Activated CD8-positive, alpha-beta memory T cell treated with anti-CD3 and anti-CD28 coated beads for 1 hour (primary cell): ENCODE data around the gene SLC13A5.

ENCODE experiments used
- DNase-seq, 2 donors: peaks; one replicate each; pipeline ENCODE4 v3.0.0-alpha.2; 2020; ENCODE audit warnings: low read depth in 1 of 2; ENCODE audit errors: extremely low read depth in 1 of 2

Gene SLC13A5

DNA sequence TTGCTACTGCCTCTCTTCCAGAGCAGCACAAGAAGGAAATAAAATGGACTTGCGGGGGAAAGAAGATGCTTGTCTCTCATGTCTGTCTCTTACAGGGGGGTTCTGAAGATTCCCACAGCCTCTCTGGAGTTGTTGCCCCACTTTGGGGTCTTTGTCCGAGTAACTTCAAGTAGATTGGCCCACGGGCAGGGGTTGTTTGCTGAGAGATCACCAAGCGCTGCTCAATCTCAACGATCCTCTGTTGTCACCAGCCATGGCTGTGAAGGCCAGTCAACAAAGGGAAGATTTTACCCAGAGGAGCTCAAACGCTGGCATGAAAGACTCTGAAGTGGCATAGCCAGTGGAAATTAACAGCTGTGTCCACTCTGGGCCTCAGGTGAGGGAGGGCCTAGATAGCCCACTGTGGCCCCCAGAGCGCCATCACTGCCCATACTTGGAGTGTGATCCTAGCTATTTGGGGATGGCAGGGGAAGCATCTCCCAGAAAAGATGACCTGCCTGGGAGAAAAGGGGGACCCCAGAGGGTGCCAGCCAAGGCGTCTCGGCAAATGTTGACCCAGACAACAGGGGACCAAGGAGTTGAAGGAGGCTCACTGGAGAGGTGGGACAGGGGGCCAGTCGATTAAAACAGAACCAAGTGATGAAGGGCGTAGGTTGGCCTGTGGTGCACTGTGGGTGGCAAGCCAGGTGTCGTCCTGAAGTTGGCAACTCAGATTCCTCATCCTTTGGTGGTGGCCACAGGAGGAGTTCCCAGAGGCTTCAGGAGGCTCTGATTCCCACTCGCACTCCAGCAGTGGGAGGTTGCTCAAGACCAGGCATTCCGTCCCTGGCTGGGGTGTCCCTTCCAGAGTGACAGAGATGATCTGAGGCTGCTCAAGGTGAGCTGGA is 28.0 kb downstream of the SLC13A5 start:
- no peak for DNase-seq

DNA sequence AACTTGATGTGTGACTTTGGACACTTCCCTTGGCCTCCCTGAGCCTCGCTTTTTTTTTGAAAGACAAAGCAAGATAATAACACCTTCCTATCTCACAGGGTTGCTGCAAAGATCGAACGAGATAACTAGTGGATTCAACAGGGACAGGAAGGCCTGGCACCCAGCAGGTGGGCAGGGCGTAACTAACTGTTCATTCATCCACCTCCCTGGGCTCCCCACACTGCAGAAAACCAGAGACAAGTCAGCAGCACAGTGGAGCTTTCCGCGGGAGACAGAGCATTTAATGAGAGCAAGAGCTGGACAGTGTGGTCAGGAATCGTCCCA is 28.7 kb downstream of the SLC13A5 start:
- DNase-seq = no peak

DNA sequence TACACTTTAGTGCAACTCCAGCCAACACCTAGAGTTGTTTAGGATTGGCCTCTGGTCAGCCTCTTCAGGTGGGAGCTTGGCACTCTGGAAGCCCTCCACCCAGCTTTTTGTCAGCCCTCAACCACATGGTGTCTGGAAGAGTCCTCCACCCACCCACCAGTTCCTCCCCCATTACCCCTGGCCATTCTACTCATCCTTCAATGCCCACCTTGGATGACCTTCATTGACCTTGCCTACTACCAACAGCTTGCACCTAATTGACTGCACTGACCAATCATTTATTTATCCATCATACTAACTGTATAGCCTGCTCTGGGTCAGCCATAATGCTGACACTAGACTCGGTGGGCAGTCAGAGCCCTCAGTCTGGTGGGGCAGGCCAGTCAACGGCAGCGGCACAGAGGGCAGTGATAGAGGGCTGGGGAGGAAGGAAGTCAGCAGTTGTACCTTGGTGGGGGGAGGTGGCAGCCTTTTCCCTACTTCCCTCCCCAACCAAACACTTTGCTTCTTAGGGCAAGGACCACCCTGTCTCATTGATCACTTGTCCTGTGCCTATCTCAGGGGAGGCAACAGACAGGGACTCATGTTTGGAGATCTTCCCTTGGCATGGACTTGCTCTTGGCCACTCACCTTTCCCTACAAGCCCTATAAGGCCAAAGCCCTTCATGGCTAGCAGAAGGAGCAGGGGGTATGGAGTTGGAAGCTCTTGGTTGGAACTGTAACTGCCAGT is 29.3 kb downstream of the SLC13A5 start:
- DNase-seq = no peak

DNA sequence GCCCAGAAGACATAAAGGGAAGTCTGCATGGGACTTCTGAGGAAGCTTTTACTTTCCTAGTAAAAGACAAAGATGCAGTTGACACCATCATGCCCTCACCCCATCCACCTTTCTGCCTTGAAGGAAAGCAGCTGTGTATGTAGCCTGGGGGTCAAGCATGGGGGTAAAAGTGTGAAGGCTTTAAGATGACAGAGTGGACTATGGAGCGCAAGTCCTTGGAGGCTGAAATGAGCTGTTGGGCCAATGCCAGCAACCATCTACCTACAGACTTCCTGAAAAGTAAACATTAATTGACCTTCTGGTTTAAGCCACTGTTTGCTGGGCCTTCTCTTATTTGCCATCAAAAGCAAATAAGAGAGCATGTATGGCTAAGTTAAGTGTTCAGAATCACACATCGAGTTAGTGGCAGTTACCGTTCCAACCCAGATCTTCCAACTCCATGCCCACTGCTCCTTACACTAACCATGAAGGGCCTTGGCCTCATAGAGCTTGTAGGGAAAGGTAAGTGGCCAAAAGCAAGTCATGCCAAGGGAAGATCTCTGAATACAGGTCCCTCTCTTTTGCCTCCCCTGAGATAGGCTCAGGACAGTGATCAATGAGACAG is 30.0 kb downstream of the SLC13A5 start:
- DNase-seq = no peak

DNA sequence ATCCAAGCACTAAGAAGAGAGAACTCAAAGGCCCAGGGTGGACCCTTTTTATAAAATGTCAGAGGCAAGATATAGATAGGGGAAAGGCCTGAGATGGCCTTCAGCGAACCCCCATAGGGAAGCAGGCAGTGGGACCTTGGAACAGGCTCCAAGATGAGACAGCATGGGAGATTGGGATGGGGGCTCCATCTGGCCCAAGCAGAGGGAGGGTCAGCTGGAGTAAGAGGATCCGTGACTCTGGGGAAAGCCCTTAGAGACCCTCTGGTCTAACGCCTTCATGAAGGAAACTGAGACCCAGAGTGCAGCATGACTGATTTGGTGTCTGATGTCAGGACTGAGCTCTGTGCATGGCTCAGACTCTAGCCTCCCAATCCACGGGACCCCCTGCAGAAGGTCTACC is 30.8 kb downstream of the SLC13A5 start:
- no peak for DNase-seq

DNA sequence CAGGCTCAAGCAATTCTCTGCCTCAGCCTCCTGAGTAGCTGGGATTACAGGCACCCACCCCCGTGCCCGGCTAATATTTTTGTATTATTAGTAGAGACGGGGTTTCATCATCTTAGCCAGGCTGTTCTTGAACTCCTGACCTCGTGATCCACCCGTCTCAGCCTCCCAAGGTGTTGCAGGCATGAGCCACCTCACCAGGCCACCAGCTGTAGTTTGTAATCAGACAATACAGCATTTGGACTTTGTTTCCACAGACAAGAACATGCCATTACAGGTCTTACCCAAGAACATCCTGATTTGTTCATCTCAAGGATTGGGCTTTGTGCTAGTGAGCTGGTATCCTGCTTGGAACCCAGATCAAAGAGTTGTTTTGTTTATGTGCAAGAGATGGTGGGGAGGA is 31.5 kb downstream of the SLC13A5 start:
- DNase-seq = no peak

DNA sequence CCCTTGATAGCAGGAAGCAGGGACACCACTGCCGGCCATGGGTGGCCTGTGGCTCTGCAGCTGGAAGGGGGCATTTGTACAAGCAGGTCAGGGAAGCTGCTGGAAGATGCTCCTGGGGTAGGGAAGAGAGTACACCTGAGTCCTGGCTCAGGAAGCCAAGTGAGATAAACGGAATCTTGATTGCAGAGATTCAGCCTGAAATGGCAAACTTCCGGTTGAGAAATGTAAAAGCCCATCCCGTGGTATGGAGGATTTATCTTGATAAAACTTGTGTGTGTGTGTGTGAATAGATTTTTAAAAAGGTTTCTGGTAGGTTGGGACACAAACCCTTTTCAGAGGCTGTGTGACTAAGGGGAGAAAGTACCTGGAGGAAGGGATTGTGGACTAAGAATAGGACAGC is 32.0 kb downstream of the SLC13A5 start:
- DNase-seq = no peak

DNA sequence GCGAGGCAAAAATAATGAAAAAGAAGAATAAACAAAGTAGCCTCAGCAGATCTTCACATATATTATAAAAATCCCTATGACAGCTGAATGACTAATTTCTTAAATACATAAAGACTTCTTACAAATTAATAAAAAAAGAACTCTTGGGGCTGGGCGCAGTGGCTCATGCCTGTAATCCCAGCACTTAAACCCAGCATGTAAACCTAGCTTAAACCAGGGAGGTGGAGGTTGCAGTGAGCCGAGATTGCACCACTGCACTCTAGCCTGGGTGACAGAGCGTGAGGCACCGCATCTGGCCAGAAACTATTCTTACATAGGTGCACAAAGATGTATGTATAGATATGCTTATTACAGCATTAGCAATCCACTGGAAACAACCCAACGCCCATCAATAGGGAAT is 33.9 kb downstream of the SLC13A5 start:
- DNase-seq = no peak

DNA sequence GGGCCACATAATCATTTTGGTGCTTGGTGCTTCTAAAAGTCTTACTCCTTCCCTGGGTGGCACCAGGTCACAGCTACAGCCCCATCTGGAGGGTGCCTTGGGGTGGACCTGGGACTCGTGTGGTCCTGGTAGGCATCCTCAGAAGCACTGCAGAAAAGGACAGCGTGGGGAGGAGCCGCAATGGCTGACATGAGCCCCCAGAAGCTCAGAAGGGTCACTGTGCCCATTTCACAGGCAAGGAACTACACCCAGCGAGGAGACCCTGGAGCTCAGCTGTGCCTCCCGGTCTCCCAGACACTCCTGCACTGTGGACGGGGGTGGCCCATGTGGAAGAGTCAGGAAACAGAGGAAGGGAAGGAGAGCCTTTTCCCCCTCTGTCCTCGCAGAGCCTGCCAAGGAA is 35.2 kb downstream of the SLC13A5 start:
- DNase-seq = no peak

DNA sequence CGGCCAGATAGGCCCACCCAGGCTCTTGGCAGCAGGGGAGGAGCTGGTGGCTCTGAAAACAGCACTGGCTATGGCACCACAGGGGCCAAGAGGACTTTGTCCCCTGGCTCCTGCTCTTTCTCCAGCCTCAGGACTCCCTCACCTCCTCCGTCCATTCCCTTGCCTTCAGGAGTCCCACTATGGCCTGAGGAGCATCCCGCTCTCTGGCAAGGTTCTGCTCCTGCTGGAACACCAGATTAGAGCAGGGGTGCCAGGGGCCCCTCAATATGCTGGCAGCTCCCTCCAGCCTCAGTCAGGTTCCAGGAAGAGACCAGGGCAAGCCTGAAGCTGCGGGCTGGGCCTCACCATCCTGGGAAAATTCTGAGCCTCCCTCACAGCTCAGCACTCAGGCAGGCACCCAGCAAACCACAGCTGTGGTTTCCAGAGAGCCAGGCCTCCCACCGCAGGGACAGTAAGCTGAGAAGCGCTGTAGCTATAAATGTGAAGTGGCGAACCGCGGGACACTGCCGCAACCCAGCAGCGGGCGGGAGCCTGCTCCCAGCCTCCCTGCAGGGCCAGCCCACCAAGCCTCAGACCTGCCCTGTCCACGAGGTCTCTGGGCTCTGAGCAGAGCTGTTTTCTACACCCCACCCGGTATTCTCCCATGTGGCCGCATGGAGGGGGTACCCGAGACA is 35.9 kb downstream of the SLC13A5 start:
- DNase-seq = no peak

DNA sequence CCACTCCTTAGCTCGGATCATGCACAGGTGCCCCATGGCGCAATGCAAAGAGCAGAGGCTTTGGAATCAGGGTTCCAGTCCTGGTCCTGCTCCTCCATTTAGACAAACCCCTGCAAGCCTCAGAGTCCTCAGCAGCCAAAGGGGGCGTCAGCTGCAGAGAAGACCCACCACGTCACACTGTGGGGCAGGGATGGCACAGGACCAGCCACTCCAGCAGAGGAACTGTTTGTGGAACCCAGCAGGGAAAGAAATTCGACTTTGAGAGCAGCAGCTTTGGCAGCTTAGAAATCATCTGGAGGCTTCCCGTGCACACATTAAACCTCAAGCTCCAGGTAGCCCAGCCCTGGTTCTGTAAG is 36.4 kb downstream of the SLC13A5 start:
- no peak for DNase-seq

DNA sequence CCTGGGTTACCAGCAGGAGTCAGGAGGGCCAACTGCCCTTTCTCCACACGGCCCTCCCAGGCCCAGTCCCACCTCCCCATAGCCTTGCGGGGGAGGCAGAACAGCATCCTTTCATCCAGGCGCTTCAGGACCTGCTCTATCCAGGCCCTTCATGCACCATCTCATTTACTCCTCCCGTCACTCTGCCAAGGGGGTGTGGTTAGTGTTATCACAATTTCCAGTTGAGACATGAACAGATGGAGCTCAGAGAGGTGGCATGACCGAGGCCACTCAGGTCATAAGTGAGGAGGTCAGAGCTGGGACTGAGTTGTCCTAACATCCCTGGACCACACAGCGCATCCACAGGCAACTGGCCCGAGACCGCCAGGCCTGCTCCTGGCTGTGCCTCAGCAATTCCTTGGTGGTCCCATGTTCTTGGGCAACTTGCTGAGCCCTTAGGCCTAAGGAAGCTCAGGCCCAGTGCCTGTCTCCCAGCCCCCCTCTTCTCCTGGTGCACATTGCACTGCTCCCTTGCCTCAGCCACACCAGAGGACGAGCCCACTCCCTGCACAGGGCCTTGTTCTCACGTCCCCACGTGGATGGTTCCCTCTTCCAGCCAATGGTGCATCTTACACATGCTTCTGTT is 37.9 kb downstream of the SLC13A5 start:
- DNase-seq = no peak

DNA sequence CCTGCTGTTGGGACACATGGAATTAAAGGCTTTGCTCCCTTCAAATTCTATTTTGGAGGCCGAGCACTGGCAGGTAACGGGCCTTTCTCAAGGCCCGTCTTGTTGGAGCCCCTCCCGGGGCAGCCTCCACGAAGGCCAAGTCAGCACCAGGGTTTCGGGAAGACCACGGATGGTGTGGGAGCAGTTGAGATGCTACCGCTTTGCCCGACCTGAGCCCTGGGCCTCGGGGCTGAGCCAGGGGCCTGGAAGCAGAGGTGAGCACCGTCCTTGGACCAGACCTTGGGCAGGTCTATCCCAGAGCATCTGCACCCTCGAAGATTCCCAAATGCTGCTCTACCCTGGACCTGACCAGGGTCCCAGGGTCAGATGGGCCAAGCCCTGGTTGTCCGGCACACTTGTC is 38.6 kb downstream of the SLC13A5 start:
- no peak for DNase-seq

DNA sequence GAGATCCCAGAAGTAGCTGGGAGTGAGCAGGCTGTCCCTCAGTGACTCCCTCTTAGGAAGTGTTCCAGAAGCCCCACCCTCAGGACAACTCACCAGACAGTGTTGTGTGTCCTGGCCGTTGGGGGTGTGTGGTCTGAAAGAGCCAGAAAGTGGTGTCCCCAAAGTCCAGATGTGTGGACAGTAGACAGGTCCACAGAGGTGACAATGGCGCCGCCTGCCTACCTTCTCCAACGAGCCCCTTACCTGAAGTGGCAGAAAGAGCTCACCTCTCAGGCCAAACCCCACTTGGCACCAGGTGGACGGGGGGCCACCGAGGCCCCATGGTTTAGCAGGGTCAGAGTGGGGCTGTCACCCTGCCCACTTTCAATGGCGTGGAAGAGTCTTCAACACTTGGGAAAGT is 41.7 kb downstream of the SLC13A5 start:
- DNase-seq = no peak

DNA sequence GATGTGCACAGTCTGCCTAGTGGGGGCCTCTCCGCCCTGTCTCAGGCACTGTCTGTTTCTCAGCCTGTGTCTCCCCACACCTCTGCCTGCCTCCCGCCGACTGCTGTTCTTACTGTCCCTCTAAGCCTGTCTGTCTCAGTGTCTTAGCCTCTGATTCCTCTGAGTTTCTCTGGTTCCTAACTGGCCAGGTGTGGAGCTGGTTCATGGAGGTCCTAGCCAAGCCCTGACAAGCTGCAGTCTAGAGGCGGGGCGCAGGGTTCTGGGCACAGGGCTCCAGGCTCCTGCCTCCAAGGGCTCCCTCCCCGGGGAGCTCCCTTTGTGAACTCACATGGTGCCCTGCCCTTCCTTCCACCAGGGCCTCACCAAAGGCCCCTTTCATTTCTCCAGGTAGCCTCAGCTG is 42.2 kb downstream of the SLC13A5 start:
- no peak for DNase-seq

DNA sequence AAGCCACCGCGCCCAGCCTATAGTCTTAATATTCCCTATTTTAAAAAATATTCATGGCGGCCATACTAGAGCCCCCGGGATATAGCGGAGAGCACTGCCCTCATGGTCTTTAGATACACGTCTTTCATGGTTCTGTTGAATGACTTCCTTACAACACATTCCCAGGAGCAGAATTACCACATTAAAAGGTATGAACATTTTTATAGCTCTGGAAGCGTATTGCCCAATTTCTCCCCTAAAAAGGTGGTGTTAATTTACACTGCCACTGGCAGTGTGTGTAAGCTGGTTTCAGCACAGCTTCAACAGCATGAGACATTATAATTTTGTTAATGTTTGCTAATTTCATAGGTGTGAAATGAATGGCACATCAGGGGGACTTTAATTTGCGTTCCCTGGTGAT is 42.6 kb downstream of the SLC13A5 start:
- no peak for DNase-seq

DNA sequence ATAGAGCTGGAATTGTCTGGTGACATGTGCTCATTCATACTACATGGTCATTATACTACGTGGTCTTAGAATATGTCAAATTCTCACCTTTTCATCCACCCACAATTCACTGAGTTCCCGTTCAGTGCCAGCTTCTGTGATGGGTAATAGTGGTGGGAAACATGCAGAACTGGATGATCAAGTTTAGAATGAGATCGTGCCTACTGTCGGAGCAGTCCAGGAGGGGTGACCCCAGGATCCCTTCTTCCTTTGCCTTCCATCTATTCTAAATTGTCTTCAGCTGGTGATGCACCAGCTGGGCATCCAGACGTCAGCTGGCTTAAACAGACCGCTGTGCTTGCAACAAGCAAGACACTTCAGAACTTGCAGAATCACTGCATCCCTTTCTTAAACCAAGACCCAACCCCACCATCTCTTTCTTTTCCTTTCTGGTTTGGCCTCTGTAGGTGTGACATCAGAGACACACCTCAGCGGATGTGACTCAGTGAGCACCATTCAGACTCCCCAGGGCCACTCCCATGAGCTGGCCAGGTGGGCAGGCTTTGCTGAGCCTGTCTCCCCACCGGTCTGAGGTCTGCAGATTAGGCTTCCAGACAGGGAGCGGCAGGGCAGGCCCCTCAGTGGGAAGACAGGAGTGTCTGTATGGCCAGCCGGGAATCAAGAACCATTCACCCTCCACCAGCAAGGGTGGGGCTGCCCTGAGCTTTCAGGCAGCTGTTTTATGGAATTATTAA is 43.5 kb downstream of the SLC13A5 start:
- no peak for DNase-seq

DNA sequence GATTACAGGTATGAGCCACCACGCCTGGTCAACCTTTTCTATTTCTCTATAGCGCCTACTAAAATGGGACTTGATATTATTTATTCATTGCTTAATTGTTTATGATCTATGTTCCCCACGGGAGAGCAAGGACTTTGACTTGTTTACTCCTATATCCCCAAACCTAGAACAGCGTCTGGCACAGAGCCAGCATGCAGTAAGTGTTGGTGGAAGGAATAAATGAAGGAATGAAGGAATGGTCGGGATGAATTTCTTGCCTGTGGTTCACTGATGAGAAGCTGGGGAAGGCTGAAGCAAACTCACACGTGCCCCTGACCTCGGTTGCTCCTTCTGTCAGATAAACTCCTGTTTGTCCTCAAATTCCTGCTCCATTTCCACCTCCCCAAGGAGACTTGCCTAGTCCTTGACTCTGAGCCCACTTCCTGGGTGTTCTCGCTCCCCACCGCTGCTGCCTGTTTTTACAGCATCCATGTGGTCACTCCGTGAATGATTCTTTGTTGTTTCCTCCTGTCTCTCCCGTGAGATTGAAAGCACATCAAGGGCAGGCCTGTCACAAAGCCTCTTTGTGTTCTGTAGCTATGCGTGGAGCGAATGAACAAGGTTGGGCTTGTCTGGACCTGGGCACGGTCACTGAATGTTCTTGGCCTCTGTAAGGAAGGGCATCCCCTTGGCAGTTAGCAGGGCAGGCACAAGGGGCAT is 44.3 kb downstream of the SLC13A5 start:
- no peak for DNase-seq

DNA sequence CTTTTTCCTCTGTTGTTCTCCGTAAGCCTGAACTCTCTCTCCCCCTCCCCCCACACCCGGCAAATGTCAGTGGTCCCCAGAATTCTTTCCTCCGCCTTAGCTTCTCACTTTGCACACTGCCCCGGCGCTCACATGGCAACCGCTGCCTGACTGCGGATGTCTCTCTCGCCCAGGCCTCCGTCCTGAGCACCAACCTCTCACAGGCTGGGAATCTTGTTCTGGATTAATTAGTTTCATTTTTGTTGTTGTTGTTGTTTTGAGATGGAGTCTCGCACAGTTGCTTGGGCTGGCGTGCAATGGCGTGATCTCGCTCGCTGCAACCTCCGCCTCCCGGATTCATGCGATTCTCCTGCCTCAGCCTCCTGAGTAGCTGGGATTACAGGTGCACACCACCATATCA is 45.0 kb downstream of the SLC13A5 start:
- DNase-seq = no peak

DNA sequence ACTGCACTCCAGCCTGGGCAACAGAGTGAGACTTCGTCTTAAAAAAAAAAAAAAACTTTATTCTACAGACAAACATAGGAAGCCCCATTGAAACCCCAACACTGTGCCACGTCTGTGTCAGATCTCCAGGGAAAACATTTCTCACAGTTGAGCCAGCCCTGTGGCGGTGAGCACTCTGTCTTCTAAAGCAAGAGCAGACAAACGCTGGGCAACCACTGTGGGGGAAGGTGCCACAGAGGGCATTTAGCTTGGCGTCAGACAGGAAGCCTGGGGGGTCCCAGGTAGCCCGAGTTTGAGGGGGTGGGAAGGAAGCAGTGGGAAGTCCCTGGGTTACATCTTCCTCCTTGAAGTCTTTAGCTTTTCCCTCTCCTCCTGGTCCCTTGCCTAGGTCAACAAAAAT is 45.7 kb downstream of the SLC13A5 start:
- DNase-seq = no peak
